IPS-NIHi11 (cell line): ENCODE data around the gene CUBN.

ENCODE experiments used
- DNase-seq: peaks from one replicate; pipeline ENCODE4 v3.0.0; 2012; ENCODE audit warnings: mixed read lengths, low spot score

The CUBN gene

DNA sequence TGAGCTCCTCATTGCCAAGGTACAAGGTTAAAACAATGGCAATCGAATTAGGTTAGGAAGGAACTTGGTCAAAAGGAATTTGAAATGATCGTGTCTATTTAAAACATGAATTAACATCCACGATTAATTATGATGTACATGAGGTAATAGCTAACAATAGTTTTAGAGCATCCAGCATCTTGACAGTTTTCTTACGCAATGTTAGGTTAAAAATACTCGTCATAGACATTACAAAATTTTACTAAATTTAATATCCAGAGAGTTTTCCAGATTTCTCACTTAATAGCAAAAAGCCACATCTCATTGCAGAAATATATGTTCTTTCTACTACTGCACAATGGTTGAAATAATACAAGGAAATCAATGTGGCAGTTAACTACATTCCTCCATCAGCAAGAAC lies 22.6 kb downstream of the CUBN start:
- DNase-seq: no peak

DNA sequence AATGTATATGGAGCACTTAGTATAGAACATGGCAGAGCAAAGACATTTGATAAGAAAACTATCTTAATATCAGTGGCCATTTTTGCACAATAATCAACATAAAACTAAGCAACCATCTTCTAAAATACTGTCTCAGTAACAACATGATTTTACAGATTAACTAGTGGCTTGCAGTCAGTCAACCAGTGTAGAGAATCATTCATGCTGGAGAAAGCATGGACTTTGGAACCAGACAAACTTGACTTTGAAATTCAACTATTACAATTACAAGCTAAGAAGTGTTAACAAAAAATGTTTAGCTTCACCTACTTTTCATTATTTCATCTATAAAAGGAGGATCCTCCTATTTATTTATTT lies 27.7 kb downstream of the CUBN start:
- no peak for DNase-seq

DNA sequence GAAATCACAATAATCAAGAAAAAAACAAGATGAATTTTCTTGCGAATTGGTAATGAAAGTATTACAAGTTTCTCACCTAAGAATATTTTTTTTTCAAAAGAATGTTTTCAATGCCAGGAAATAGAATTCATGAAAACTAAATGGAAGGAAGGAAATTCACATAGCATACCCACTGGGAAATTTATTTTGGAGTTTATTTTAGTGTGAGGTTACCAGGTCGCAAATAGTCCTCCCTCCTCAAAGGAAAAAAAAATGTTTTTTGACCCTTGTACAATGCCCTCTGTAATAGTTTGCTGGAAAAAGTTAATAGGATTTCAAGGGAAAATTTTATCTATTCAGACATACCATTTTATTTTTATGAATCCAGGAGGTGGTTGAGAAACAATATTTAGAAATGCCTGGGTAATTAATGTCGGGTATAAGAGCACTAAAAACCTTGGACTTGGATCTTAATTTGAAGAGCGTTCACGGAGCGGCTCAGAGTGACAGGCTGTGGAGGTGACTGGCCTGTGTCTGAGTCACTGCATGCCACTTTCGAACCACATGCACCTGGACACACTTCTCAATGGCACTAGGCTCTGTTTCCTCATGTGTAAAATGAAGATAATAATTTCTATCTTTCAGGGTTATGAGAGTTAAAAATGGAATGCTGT lies 28.2 kb downstream of the CUBN start:
- DNase-seq: no peak

DNA sequence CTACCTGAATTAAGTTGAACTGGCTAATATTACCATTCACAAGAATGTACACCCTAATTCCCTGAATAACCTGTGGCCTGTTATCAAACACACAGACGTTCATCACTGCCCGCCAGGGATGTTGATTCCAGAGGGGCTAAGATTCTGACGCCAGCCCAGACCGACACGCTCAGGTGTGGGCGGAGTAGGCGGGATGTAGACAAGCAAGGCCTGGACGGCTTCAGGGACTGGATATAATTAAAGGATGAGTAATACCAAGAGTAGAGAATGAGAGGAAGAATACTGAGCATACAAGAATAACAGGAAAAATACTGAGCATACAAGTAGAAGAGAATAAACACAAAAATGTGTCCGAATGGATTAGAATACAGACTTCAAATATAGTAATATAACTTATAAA lies 29.0 kb downstream of the CUBN start:
- no peak for DNase-seq

DNA sequence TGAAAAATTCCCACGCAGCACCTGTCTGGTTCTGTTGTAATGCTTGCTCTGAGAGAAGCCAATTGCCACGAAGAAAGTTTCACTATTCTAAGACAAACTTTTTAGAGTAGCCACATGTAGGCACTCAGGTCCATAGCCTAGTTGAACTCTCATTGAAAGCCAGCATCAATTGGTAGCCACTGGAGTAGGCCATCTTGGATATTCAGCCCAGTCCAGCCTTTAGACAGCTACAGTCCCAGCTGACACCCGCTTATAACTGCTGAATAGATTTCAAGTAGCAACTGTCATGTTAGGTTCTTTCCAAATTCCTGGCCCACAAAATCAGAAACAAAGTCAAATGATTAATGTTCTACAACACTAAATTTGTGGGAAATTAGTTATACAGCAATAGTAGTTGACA lies 31.6 kb downstream of the CUBN start:
- DNase-seq: no peak

DNA sequence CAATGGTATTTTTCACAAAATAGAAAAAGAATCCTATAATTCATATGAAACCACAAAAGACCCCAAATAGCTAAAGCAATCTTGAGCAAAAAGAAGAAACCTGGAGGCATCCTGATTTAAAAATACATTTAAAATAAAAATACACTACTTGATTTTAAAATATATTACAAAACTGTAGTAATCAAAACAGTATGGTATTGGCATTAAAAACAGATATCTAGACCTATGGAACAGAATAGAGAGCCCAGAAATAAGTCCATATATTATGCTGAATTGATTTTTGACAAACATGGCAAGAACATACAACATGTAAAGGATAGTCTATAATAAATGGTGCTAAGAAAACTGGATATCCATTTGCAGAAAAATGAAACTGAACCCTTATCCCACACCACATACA lies 34.8 kb downstream of the CUBN start:
- DNase-seq: no peak

DNA sequence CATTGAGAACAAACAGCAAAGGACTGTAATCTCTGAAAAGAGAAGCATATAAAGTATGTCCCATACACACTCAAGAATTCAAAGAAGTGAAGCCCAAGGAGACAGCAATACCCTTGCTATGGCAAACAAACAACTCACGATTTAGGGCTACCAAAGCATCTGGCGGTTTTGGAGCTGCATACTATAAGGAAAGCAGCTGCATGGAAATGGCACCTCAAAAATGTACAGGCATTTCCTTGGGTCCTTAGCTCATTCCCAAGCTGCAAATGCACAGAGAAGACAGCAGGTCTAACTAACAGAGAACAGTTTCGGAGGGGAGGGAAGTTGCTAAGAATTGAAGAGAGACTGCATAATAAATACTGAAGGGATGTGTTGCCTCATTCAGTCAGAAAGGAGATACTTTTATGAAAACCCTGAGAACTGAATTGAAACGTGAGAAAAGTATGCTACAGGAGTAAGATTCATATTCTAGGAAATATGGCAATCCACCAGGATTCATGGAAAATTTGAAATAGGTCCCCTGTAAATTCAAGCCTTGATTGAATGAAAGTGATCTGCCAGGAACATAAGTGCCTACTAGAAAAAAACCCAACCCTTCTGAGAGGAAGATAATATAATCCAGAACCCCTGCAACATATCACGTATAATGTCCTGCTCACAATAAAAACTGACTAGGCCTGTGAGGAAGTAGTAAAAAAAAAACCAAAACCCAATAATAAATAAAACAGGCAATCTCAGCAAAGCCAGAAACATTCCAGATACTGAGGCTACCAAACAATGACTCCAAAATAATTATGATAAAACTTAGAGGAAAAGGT lies 36.4 kb downstream of the CUBN start:
- no peak for DNase-seq

DNA sequence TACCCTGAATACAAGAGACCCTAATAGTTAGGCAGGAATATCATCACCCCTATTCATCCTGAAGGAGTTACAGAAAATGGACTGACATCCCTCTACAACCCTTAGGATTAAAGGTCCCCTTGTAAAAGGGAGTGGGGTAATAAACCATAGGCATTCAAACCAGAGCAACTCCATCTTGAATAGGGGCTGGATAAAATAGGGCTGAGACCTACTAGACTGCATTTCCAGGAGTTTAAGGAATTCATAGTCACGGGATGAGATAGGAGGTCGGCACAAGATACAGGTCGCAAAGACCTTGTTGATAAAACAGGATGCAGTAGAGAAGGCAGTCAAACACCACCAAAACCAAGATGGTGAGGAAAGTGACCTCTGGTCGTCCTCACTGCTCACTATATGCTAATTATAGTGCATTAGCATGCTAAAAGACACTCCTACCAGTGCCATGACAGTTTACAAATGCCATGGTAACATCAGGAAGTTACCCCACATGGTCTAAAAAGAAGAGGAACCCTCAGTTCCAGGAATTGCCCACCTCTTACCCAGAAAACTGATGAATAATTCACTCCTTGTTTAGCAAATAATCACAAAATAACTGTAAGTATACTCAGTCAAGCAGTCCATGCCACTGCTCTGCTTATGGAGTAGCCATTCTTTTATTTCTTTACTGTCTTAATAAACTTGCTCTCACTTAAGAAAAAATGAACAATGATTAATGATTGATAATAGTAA lies 37.2 kb downstream of the CUBN start:
- DNase-seq: no peak

DNA sequence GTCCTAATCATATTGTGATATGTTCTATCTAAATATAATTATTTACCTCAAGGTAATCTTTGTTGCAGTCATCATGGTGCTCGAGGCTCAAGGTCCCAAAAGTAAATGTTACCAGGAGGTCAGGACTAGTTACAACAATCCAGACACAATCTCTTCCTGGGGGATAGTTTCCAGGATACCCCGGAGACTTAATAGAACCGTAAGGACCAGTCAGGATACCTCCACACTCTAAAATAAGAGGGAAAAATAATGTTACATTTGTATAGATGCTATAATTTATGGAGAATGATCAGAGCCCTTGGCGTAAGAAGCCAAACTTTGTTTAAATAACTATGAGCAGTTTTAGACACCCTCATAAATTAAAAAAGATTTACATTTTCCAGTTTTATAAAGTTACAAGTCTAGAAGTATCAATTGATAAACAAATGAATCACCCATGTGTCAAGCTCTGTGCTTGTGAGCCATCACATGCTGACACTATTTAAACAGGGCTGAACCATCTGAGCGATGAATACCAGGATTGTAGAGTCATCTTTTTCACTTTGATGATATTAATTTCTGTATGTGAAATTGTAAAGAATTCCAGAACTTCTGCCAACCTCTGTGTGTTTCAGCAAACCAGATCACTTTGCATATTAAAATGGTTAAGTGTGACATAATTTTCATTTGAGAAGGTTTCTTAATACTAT lies 41.3 kb downstream of the CUBN start:
- no peak for DNase-seq

DNA sequence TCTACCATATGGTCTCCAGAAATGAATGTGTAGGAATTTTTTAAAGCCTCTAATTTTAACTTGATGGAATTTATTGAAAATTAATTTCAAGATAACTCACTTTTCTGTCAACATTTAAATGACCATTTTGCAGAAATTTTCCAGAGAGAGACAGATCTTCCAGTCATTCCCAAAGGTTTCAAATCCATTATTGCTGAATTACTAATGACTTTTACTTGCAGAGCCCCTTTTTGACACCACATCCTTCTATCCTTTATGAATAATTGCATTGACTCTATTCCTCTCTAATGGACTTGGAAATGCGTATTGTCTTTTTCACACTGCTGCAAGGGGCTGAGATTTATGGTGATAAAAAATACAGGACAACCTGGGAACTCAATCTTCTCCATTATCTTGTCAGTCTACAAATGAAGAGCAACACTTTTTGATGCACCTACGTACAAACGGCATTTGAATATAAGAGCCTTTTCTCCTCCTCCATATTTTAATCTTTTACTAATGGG lies 42.7 kb downstream of the CUBN start:
- no peak for DNase-seq

DNA sequence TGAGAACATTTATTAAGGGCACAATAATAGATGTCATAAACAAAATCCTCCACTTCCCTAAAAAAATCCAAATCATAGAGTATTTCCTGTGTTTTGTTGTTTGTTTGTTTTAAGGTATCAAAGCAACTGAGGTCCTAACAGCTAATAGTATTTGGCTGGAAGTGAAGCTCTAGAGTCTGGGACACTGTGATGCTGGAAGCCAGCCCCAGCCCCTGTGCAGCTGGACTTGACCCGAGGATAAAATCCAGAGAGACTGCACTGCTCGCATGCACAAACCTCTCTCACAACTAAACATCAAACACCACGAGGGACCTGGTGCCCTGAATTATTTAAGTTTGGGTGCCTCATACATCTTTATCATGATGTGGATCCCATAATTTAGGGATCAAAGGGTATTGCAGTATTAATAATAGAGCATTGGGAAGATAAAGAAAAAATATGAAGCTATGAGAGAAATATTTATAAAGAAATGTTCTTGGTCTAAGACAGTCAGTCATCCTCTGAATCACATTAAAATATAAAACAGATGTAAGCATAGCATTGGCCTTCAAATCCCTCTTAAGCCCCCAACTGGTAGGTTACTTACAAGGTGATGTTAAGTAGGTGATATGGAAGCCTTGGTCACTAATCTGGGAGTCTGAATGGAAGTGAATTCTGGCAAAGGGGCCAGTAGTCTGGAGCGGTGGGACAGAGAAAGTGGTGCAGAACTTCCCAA lies 44.4 kb downstream of the CUBN start:
- no peak for DNase-seq

DNA sequence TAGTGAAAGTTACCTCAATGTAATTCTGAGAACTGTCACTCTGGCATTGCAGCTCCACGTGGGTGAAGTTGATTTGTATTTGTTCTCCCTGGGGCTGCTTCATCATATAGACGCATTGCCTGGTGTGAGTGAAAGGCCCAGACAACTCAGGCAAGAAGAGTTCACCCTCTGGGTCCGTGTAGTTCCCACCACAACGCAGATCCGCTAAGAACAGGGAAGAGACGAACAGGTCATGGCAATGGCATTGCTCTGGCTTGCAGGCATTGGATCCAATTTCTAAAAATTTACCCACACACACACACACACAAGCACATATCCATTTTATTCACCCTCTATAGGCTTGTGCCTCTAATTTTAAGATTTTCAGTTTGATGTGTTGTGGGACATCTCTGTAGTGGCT lies 45.4 kb downstream of the CUBN start:
- DNase-seq: no peak

DNA sequence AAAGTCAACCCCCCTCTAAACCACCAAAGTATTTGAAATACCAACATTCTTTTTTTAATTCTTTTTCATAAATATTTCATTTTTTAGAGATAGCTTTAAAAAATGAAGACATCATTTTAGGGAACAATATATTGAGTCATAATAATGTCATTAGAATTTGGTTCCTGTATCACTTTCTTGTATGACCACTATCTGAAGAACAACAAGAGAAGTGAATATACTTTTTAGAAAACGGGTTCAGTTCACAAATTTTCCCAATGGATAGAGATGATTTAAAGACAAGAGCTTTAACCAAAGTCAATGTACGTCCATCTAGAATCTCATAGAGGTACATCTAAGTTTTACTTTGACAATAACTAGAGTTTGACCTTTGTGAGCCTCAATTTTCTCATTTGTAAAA lies 48.2 kb downstream of the CUBN start:
- DNase-seq: no peak

DNA sequence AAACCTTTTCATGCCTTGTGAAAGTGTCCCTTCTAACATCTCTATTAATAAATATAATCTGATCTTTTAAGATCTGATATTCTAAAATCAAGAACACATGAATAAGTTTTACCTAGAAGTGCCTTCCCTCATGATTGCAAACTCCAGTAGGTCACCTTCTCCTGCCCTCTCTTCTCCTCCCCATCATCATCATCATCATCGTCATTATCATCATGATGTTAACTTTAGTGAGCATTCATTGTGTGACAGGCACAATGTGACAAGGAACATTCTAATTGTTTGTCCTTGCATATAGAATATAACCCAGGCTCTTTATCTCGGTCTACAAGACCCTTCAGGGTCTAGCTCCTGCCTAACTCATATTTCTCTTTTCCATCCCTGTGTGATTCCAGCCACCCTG lies 51.7 kb downstream of the CUBN start:
- no peak for DNase-seq

DNA sequence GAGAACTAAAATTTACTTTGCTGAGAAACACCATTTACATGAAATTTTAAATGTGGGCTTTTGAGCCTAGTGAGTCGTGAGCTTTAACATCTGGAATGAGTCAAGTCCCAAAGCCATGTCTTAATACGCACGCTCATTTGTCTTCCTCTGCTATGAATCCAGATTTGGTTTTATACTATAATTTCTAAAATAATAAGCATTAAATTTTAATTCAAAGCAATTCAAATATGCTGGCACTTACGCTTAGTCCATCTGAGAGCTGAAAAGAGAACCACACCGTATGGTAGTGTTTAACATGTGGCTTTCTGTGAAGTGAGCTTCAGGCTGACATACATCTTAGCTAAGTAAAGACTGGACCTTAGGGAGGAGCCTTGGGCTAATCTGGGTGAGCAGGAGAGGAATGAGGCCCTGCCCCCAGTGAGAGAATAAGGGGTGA lies 52.2 kb downstream of the CUBN start:
- no peak for DNase-seq

DNA sequence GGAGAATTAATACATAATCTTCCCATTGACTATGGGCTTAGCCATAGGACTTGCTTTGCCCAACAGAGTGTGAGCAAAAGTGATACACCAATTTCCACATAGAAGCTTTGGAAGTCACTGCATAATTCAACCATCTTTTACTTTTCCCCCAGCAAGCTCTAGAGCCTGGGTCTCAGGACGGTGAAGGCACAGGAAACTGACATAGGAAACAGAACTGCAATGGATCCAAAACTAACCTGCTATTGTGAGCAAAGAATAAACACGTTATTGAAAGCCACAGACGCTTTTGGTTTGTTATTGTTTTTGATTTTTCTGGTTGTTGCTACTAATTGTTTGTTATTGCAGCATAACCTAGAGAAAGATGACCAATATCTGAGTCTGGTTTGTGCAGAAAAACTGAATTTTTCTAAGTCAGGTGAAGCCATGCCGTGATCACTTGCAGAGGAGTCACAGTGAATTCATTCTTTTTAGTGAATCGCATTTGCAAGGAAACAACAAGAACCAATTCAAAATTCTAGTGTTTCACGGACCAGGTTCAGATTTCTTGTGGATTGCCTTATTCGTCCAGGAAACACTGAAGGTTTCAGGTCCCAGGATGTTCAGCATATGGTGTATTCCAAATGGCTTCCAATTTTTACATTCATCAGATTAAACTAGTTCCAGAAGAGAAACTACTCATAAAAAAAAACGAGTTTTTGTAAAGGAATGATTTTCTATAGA lies 52.8 kb downstream of the CUBN start:
- DNase-seq: no peak

DNA sequence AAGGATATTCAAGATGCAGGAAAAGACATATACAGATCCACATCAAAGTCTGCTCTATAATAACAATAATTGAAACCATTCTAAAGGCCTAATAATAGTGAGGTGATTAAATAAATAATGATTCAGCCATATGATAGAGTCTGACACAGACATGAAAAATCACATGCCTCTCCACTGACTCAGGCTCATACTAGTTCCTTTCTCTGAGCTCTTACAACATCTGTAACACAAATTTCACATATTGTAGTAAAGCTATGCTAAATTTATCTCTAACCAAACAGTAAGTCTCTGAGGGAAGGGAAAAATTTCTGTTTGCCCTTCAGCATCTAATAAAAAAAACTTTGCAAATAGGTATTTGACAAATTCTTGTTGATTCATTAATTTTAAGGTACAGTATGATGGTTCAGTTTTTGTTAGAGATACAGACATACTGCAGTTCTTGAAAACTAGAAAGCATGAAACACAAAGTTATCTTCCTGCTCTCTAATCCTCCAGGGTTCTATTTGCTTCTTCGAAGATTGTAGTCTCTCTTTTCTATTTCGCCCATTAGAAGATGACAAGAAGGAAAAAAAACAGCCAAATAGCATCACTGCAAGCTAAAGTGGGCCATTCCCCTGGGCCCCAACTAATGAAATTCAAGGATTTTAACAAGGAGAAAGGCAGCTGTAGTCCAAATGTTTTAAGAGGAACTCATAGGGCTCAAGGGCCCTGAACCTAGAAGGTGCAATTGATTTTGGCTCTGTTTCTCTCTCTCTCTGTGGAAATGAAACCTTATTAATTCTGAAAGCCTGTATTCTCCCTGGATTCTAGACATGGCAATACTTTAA lies 53.9 kb downstream of the CUBN start:
- DNase-seq: no peak

DNA sequence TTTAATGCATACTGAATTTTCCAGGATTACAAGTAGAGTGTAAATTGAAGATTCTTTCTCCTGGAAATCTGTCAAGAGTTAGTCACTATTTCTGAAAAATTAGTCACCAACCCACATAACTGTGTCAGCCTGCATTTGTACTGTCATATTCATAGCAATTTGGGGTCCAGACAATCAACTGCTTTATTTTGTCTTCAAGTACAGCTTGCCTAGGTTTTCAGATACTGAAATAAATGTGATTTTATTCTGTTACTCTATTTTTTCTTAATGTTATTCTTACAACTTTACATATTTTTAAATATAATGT lies 55.1 kb downstream of the CUBN start:
- no peak for DNase-seq

DNA sequence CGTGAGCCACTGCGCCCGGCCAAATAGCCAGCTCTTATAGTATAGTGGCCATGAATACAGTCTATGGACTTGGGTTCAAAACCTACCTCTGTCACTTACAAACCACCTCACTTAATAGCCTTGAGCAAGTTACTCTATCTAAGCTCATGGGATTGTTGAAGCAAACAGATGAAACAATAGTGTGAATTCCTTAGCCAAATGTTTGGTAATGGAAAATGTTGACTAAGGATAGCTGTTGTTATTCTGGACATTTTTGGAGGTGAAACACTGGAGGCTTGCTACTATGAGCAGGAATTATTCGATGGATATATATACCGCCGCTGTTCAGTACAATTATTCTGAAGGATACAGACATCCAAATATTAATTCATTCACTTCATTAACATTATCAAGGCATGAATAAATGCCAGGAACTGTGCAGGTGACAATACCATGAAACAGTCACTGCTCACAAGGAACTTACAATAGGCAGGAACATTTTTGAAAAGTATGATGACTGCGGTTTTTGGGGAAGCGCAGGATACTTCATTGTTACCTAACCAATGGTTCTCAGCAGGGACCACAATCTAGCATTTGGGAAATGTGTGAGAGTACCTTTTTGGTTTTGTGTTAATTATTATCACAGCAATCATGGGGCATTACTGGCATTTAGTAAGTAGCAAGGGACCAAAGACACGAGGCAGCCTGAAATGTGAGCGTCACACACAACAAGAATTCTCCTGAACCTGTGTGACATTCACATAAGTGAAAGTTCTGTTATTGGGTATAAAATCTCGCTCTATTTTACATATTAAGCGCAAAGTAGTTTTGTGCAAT lies 55.7 kb downstream of the CUBN start:
- DNase-seq: no peak

DNA sequence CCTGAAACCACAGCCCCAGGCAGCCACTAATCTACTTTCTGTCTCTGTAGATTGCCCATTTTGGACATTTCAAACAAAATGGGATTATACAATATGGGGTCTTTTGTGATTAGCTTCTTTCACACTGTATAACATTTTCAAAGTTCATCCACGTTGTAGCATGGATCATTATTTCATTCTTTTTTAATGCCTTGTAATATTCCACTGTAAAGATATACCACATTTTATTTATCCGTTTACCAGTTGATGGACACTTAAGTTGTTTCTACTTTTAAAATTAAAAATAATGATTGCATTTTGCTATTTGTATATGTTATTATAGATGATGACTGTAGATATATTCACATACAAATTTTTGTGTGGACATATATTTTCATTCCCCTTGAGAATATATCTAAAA lies 60.7 kb downstream of the CUBN start:
- DNase-seq: no peak
